COLO829 (cell line): ENCODE measurements around the gene FBXL19.

ENCODE experiments used
- DNase-seq: peaks from one replicate; pipeline ENCODE4 v3.0.0; 2012; ENCODE audit warnings: low spot score

FBXL19 gene

GRCh38 chr16:30989469-30990047, 66.2 kb downstream of the FBXL19 start:
- no peak for DNase-seq

GRCh38 chr16:30990105-30990504, 66.7 kb downstream of the FBXL19 start:
- no peak for DNase-seq

GRCh38 chr16:30991052-30991451, 67.7 kb downstream of the FBXL19 start:
- DNase-seq, result no peak

- no peak for DNase-seq
Observed at GRCh38 chr16:30992276-30992780, 69.0 kb downstream of the FBXL19 start.

GRCh38 chr16:30992931-30993816, 69.8 kb downstream of the FBXL19 start:
- no peak for DNase-seq

- DNase-seq, result no peak
Observed at GRCh38 chr16:30995927-30996323, 72.6 kb downstream of the FBXL19 start.

GRCh38 chr16:30996324-30996984, 73.1 kb downstream of the FBXL19 start:
- no peak for DNase-seq

- DNase-seq, result peak; percentile 92
Observed at GRCh38 chr16:30996985-30997724, 73.8 kb downstream of the FBXL19 start.

GRCh38 chr16:30997725-30998711, 74.6 kb downstream of the FBXL19 start:
- peak; percentile 62 for DNase-seq
